Colonic mucosa (tissue), 4 donors: Measurements from ENCODE around the gene TVP23A. TPM values are rescaled to one million over a fixed set of nuclear protein-coding genes. Genes with fewer than 3 reads are reported as not detected.

ENCODE experiments used
- DNase-seq: peaks from one replicate; pipeline ENCODE4 v3.0.0-alpha.2; 2020
- H3K27ac ChIP-seq: fragments of 200-600 bp; one replicate; pipeline ENCODE4 v1.8.0; 2021
- H3K27me3 ChIP-seq: fragments of 200-600 bp; one replicate; pipeline ENCODE4 v1.8.0; 2021
- H3K36me3 ChIP-seq: fragments of 200-600 bp; one replicate; pipeline ENCODE4 v1.8.0; 2021
- H3K4me1 ChIP-seq: fragments of 200-600 bp; one replicate; pipeline ENCODE4 v1.8.0; 2021; ENCODE audit warnings: mild to moderate bottlenecking
- H3K4me3 ChIP-seq: fragments of 200-600 bp; one replicate; pipeline ENCODE4 v1.8.0; 2021
- H3K9ac ChIP-seq, 2 donors: one replicate each; pipeline ENCODE4 v1.7.0; 2013; ENCODE audit warnings: control low read depth in 2 of 2, low read depth in 2 of 2, low read length in 2 of 2
- H3K9me3 ChIP-seq: fragments of 200-600 bp; one replicate; pipeline ENCODE4 v1.8.0; 2021
- intact Hi-C: fragments of 100-400 bp; cut with DNase I; formaldehyde crosslinking; loops from one replicate; pipeline ENCODE4 v1.14.1; 2022
- total RNA-seq, 2 donors: library from RNA; stranded (reverse); fragmentation: NEBNext Ultra II Directional in 1 of 2; extraction: Animal tissue kit (Norgen Biotek cat#: 25700) in 1 of 2; gene quantifications; one replicate each; pipeline ENCODE4 v1.2.1, GENCODE V29; 2021
- TF ChIP-seq, protein P1 (sequence below): fragments of 200-600 bp; IDR thresholded peaks from one replicate; pipeline ENCODE4 v1.8.0; 2022; ENCODE audit warnings: antibody characterized with exemption, mild to moderate bottlenecking
- donor health status: healthy.
- donor health status: DM: no; HTN: no; CAD: no.
- donor health status: DM: no; HTN: no; CAD: no.

TVP23A gene
- total RNA-seq, 2 donors from 2014 or later, result 0.19 TPM; not detected in 1

DNA sequence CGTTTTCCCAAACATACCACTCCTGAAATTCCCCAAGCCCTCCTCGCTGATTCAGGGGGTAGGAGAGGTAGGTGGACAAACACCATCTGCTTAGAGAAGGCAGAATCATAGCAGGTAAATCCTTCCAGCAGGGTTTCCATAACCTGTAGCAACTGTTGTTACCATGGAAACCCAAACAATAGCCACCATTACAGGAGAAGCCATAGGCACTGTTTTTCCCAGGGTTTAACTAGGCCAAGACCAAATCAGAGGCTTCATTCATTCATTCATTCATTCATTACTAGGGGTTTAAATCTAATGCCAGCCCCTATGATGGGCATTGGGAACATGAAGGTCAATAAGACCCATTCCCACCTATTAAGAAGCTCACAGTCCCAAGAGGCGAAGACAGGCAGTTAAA is 32.9 kb upstream of the TVP23A start:
- H3K4me1 ChIP-seq, result no peaks in the 10 kb centered on the region
- no peaks in the 10 kb centered on the region for H3K36me3 ChIP-seq
- no peak overlapping the region for H3K27ac ChIP-seq
- no peaks in the 10 kb centered on the region for H3K27me3 ChIP-seq
- H3K9ac ChIP-seq, result no peak overlapping the region
- no peak for DNase-seq
- no peak overlapping the region for H3K4me3 ChIP-seq
- no peaks in the 10 kb centered on the region for H3K9me3 ChIP-seq
- intact Hi-C loops, result no loop called here
- TF ChIP-seq, protein P1, sequence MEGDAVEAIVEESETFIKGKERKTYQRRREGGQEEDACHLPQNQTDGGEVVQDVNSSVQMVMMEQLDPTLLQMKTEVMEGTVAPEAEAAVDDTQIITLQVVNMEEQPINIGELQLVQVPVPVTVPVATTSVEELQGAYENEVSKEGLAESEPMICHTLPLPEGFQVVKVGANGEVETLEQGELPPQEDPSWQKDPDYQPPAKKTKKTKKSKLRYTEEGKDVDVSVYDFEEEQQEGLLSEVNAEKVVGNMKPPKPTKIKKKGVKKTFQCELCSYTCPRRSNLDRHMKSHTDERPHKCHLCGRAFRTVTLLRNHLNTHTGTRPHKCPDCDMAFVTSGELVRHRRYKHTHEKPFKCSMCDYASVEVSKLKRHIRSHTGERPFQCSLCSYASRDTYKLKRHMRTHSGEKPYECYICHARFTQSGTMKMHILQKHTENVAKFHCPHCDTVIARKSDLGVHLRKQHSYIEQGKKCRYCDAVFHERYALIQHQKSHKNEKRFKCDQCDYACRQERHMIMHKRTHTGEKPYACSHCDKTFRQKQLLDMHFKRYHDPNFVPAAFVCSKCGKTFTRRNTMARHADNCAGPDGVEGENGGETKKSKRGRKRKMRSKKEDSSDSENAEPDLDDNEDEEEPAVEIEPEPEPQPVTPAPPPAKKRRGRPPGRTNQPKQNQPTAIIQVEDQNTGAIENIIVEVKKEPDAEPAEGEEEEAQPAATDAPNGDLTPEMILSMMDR, result no peak

DNA sequence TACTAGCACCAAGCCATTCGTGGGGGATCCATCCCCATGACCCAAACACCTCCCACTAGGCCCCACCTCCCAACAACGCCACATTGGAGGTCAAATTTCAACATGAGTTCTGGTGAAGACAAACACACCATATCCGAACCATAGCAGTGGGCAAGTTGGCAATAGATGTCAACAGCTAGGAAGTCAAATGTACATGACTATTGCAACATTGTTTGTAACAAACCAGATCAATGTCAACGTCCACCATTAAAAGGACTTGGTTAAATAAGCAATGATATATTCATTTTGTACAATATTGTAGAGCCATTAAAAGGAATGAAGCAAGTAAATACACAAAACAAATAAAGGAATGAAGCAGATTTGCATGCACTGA is 31.9 kb upstream of the TVP23A start:
- H3K27me3 ChIP-seq, result no peaks in the 10 kb centered on the region
- no peak overlapping the region for H3K9ac ChIP-seq
- no peak for DNase-seq
- no peaks in the 10 kb centered on the region for H3K36me3 ChIP-seq
- H3K4me1 ChIP-seq, result no peaks in the 10 kb centered on the region
- H3K4me3 ChIP-seq, result no peak overlapping the region
- H3K27ac ChIP-seq, result no peak overlapping the region
- intact Hi-C loops, result no loop called here
- TF ChIP-seq, protein P1, result no peak
- H3K9me3 ChIP-seq, result no peaks in the 10 kb centered on the region

DNA sequence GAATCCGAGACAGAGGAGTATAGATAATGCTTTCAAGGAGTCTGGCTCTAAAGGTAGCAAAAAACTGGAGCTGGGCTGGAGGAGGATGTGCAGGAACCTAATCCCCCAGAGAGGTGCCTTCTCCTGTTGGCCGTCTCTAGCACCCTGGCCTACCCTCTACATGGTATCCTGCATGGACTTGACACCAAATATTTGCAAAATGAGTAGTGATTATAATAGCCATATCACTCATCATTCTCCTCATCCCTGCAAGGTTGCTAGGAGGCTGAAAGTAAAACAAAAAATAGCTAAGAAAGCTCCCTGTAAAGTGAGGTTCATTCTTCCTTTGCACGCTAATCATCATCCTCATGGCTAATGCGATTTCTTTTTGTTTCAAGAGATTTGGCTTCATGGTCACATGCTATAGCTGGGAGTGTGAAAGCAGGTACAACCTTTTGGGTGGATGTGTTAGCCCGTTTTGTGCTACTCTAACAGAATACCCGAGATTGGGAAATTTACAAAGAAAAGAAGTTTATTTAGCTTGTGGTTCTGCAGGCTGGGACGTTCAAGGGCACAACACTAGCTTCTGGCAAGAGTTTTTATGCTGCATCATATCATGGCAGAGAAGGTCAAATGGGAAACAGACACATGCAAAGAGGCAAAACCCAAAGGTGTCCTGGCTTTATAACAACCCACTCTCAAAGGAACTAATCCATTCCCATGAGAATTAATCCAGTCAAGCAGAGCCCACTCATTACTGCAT is 31.3 kb upstream of the TVP23A start:
- no peaks in the 10 kb centered on the region for H3K27me3 ChIP-seq
- no peak for DNase-seq
- TF ChIP-seq, protein P1, result no peak
- H3K27ac ChIP-seq, result no peak overlapping the region
- no peak overlapping the region for H3K9ac ChIP-seq
- no peaks in the 10 kb centered on the region for H3K9me3 ChIP-seq
- intact Hi-C loops, result no loop called here
- no peaks in the 10 kb centered on the region for H3K4me1 ChIP-seq
- no peak overlapping the region for H3K4me3 ChIP-seq
- no peaks in the 10 kb centered on the region for H3K36me3 ChIP-seq

DNA sequence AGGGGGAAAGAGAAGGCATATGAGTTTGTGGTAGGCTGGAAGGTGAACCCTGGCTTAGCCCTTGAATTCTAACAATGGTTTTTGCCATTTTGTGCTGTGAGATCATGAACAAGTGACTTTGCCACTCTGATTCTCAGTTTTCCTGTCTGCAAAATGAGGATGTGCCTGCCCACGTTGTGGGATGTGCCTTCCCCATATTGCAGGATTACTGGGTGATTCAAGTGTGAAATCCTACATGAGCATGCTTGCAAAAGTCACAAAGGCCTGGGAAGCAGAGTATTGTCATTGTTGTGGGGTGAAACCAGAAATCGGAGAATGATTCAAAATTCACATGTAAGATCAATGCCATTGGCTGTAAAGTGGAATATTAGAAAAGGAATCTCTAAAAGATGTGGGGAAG is 28.6 kb upstream of the TVP23A start:
- no peaks in the 10 kb centered on the region for H3K27me3 ChIP-seq
- H3K9me3 ChIP-seq, result no peaks in the 10 kb centered on the region
- no peaks in the 10 kb centered on the region for H3K4me1 ChIP-seq
- TF ChIP-seq, protein P1, result no peak
- H3K9ac ChIP-seq, result no peak overlapping the region
- no peaks in the 10 kb centered on the region for H3K36me3 ChIP-seq
- no peak for DNase-seq
- H3K4me3 ChIP-seq, result no peak overlapping the region
- no peak overlapping the region for H3K27ac ChIP-seq
- intact Hi-C loops, result no loop called here

DNA sequence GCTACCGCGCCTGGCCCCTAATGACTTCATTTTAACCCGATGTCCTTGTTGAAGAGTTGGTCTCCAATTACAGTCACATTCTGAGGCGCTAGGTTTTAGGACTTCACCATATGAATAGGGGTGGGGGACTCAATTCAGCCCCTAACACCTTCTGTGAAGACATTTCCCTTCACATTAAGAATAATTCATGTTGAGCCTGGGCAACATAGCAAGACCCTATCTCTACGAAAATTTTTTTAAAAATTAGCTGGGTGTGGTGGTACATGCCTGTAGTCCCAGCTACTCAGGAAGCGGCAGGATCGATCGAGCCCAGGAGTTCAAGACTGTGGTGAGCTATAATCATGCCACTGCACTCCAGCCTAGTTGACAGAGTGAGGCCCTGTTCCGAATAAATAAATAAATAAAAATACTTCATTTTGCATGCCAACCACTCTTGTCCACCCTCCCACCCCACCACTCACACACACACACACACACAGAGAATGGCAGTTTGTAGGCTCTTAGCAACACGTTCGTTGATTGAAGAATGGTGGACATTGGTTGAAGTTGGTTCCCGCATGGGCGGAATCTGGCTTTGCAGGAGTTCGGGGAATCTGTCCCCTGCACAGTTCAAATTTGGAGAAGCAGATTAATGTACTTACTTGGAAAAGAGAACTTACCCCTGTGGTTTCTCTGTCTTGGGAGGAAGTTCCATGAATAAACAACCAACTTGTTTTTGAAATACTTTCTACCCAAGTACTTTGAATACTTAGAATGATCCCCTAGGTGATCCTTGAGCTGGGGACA is 27.8 kb upstream of the TVP23A start:
- H3K4me3 ChIP-seq, result no peak overlapping the region
- no peak overlapping the region for H3K9ac ChIP-seq
- TF ChIP-seq, protein P1, result no peak
- no peak overlapping the region for H3K27ac ChIP-seq
- DNase-seq, result no peak
- intact Hi-C loops, result no loop called here
- H3K27me3 ChIP-seq, result no peaks in the 10 kb centered on the region
- H3K4me1 ChIP-seq, result no peaks in the 10 kb centered on the region
- H3K9me3 ChIP-seq, result no peaks in the 10 kb centered on the region
- no peaks in the 10 kb centered on the region for H3K36me3 ChIP-seq
